Mesothelial cell of epicardium (in vitro differentiated cells): ENCODE results near the gene DOCK2. TPM values are rescaled to one million over a fixed set of nuclear protein-coding genes. Genes with fewer than 3 reads are reported as not detected.

Experiments used
- DNase-seq, 2 experiments: peaks; one replicate each; pipeline ENCODE4 v3.0.0; 2021; ENCODE audit warnings: low spot score in 2 of 2; ENCODE audit not compliant: unreplicated experiment in 2 of 2
- H3K27ac Mint-ChIP-seq: 2 replicates; pipeline ENCODE4 v1.8.0; 2021; ENCODE audit warnings: mixed read lengths
- H3K27me3 Mint-ChIP-seq: 2 replicates; pipeline ENCODE4 v1.8.0; 2021; ENCODE audit warnings: low read depth, mixed read lengths
- H3K36me3 Mint-ChIP-seq: 2 replicates; pipeline ENCODE4 v1.8.0; 2021; ENCODE audit warnings: mixed read lengths
- H3K4me1 Mint-ChIP-seq: 2 replicates; pipeline ENCODE4 v1.8.0; 2021; ENCODE audit warnings: mixed read lengths
- H3K4me3 Mint-ChIP-seq: 2 replicates; pipeline ENCODE4 v1.8.0; 2021; ENCODE audit warnings: mild to moderate bottlenecking, moderate library complexity, mixed read lengths
- H3K9me3 Mint-ChIP-seq: 2 replicates; pipeline ENCODE4 v1.8.0; 2021; ENCODE audit warnings: mixed read lengths
- CTCF ChIP-seq: fragments of 200-600 bp; sonication (generic); IDR thresholded peaks from one replicate; pipeline ENCODE4 v1.5.0; 2021; ENCODE audit warnings: antibody characterized with exemption; ENCODE audit not compliant: unreplicated experiment
- total RNA-seq: library from RNA; stranded (reverse); gene quantifications from 3 replicates; pipeline ENCODE4 v1.2.1, GENCODE V29; 2021

Gene DOCK2
- total RNA-seq, 1 donor from 2014 or later, result 0.25 TPM

DNA sequence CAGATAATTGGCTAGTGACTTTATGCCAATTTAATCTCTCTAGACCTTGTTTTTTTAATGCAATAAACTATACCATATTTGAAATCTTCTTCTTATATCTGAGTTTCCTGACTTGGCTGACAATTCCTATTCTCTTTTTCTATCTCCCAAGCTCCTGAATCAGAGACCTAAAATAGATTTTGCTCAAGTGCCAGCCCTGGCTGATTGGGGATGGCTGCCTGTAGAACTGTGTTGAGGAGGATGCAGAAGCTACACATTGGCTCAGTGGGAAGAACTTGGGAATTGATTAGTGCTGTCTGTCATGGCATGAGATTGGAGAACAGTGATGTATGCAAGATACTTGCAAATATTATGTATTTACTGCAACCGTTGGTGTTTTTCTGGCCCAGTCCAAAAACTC, 210.4 kb downstream of the DOCK2 start:
- TF ChIP-seq CTCF, result no peak
- Mint-ChIP-seq H3K27me3 (peaks cover 17% of the 10 kb centered on the region), H3K9me3 (peaks cover 16% of the 10 kb centered on the region), H3K36me3 (peaks cover 2% of the 10 kb centered on the region), H3K27ac (no peak overlapping the region), H3K4me3 (no peak overlapping the region), H3K4me1 (no peaks in the 10 kb centered on the region)
- DNase-seq, result no peak

DNA sequence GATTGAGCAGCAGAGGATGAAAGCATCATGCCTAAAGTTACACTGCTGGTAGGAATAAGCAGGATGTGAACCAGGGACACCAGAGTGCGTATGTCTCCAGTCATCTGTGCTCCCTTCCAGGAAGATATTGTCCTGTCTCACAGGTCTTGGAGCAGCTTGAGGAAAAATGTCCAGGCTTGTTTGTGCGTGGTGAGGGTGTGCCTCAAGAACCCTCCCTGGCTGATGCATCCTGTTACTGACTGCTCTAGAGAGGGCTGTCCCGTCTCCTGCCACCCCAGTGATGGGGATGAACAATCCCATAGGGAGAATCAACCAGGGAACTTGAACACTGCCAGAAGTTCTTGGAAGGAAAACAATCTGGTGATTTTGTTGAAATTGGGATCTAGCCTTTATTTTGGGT, 211.2 kb downstream of the DOCK2 start:
- Mint-ChIP-seq H3K4me1 (no peaks in the 10 kb centered on the region), H3K9me3 (peaks cover 16% of the 10 kb centered on the region), H3K27ac (no peak overlapping the region), H3K4me3 (no peak overlapping the region), H3K27me3 (peaks cover 17% of the 10 kb centered on the region), H3K36me3 (peaks cover 2% of the 10 kb centered on the region)
- DNase-seq, result no peak
- no peak for TF ChIP-seq CTCF

DNA sequence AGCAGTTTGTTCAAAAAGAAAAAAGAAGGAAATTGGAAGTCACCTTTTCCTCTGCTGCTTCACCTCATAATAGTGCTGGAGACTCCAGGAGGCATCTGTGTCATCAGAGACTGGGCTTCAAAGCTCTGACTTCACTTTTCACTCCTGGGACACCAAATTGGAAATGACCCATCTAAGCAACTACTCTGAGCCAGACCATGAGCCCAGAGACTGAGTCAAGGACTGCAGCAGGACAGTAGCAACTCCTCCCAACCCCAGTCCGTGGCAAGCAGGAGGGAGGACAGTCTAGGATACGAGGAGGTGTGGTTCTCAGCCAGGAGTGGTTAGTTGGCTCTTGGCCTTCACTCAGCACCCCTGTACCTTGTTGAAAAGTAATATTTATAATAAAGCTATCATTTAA, 211.7 kb downstream of the DOCK2 start:
- Mint-ChIP-seq H3K27ac (no peak overlapping the region), H3K27me3 (peaks cover 17% of the 10 kb centered on the region), H3K4me3 (no peak overlapping the region), H3K36me3 (peaks cover 2% of the 10 kb centered on the region), H3K4me1 (no peaks in the 10 kb centered on the region), H3K9me3 (peaks cover 16% of the 10 kb centered on the region)
- DNase-seq, result no peak
- no peak for TF ChIP-seq CTCF

- no peak for TF ChIP-seq CTCF
- Mint-ChIP-seq H3K4me1 (no peaks in the 10 kb centered on the region), H3K27me3 (peaks cover 11% of the 10 kb centered on the region), H3K36me3 (peaks cover 2% of the 10 kb centered on the region), H3K27ac (no peak overlapping the region), H3K4me3 (no peak overlapping the region), H3K9me3 (peaks cover 16% of the 10 kb centered on the region)
- DNase-seq, result no peak
These were observed 213.3 kb downstream of the DOCK2 start for GRCh38 chr5:169850409-169850808.

- TF ChIP-seq CTCF, result no peak
- peaks cover 10% of the 10 kb centered on the region for H3K27me3 Mint-ChIP-seq
- H3K4me3 Mint-ChIP-seq, result no peak overlapping the region
- peaks cover 2% of the 10 kb centered on the region for H3K36me3 Mint-ChIP-seq
- no peak overlapping the region for H3K27ac Mint-ChIP-seq
- peaks cover 16% of the 10 kb centered on the region for H3K9me3 Mint-ChIP-seq
- no peak for DNase-seq
- H3K4me1 Mint-ChIP-seq, result no peaks in the 10 kb centered on the region
These were observed 214.3 kb downstream of the DOCK2 start for GRCh38 chr5:169851321-169851850.

- no peaks in the 10 kb centered on the region for H3K36me3 Mint-ChIP-seq
- TF ChIP-seq CTCF, result no peak
- peaks cover under 1% of the 10 kb centered on the region for H3K9me3 Mint-ChIP-seq
- no peak overlapping the region for H3K27ac Mint-ChIP-seq
- no peak for DNase-seq
- peaks cover 32% of the 10 kb centered on the region for H3K27me3 Mint-ChIP-seq
- H3K4me1 Mint-ChIP-seq, result peaks cover 2% of the 10 kb centered on the region
- no peak overlapping the region for H3K4me3 Mint-ChIP-seq
These were observed 219.5 kb downstream of the DOCK2 start for GRCh38 chr5:169856571-169856970.
